ENCODE data around the gene PSME4. TPM values are rescaled to one million over a fixed set of nuclear protein-coding genes. Genes with fewer than 3 reads are reported as not detected.

PSME4 gene
- total and polyA plus RNA-seq, 2 of the 13 experiments (the other 11 are each of a cell fraction or from before 2014, with no cell fraction given): 52.1 to 77.8 TPM

- DNase-seq (ENCODE audit: low spot score) (no peak), ATAC-seq (no peak), FAIRE-seq (no peak)
- in situ Hi-C loops (cut with HindIII; ENCODE audit: extremely low pct_ligation_motif_present, low pct_unique_long_range_greater_than_20kb) (no loop called here), intact Hi-C loops (cut with micrococcal nuclease; ENCODE audit: unreplicated experiment) (no loop called here)
- Histone ChIP-seq H3K4me1 (ENCODE audit: insufficient read depth, low read length) (no peaks in the 10 kb centered on the region), H3K9ac (ENCODE audit: insufficient read depth, low read depth, low read length) (no peak overlapping the region), H3K27me3 (ENCODE audit: control insufficient read depth in 1 of 2, insufficient read depth in 2 of 2, low read length in 2 of 2) (no peaks in the 10 kb centered on the region), H3K4me3 (replicated peaks in 1 of 3; ENCODE audit: insufficient read depth in 1 of 3, low read depth in 2 of 3, low read length in 3 of 3) (no peak overlapping the region), H3K4me2 (ENCODE audit: low read depth, low read length) (no peak overlapping the region), H3K27ac (ENCODE audit: extremely low read length, insufficient read depth, low read length) (no peak overlapping the region), H2AFZ (ENCODE audit: low read length) (no peak overlapping the region), H4K20me1 (ENCODE audit: insufficient read depth, low read length) (no peaks in the 10 kb centered on the region), H3K79me2 (ENCODE audit: insufficient read depth, low read length) (no peaks in the 10 kb centered on the region), H3K36me3 (replicated peaks in 1 of 2; ENCODE audit: control insufficient read depth in 1 of 2, insufficient read depth in 2 of 2, low read length in 2 of 2) (peaks cover 22 to 44% of the 10 kb centered on the region in 2 experiments), H3K9me3 (ENCODE audit: low read length) (no peaks in the 10 kb centered on the region)
- WGBS (ENCODE audit: low lambda C conversion rate): 97% methylated on average over 5 of the region's 5 CpGs
- CTCF ChIA-PET (ENCODE audit: low intra/inter-chr PET ratio, low total read pairs): no interaction called here
- no peak for TF ChIP-seq ZNF777 (CRISPR knock-in tag; IDR thresholded peaks at IDR 0.05)
- TF ChIP-seq ZNF720 (CRISPR knock-in tag; IDR thresholded peaks at IDR 0.05): no peak
- TF ChIP-seq ZSCAN25 (CRISPR knock-in tag; IDR thresholded peaks at IDR 0.05): no peak
- no peak for TF ChIP-seq ZNF773 (CRISPR knock-in tag; IDR thresholded peaks at IDR 0.05; ENCODE audit: borderline replicate concordance)
- no peak for TF ChIP-seq BCL3 (CRISPR knock-in tag; IDR thresholded peaks at IDR 0.05)
- TF ChIP-seq ZNF256 (CRISPR knock-in tag; conservative IDR thresholded peaks at IDR 0.05): no peak
- no peak for TF ChIP-seq THAP8 (CRISPR knock-in tag; IDR thresholded peaks at IDR 0.05; ENCODE audit: borderline replicate concordance)
- no peak for TF ChIP-seq CENPT (CRISPR knock-in tag; IDR thresholded peaks at IDR 0.05; ENCODE audit: low read depth)
- no peak for TF ChIP-seq ZNF709 (CRISPR knock-in tag; IDR thresholded peaks at IDR 0.05)
- TF ChIP-seq ZFP36 (IDR thresholded peaks at IDR 0.05; ENCODE audit: borderline replicate concordance, low read depth, low read length, partially characterized antibody): no peak
- TF ChIP-seq TCF12 (IDR thresholded peaks at IDR 0.05): no peak
- no peak for TF ChIP-seq TCF12 (CRISPR knock-in tag; IDR thresholded peaks at IDR 0.05)
- TF ChIP-seq JUND (CRISPR knock-in tag; IDR thresholded peaks at IDR 0.05): no peak
- TF ChIP-seq ELF3 (CRISPR knock-in tag; IDR thresholded peaks at IDR 0.05): no peak
- no peak for TF ChIP-seq TARDBP (CRISPR knock-in tag; IDR thresholded peaks at IDR 0.05)
- TF ChIP-seq, protein P1, sequence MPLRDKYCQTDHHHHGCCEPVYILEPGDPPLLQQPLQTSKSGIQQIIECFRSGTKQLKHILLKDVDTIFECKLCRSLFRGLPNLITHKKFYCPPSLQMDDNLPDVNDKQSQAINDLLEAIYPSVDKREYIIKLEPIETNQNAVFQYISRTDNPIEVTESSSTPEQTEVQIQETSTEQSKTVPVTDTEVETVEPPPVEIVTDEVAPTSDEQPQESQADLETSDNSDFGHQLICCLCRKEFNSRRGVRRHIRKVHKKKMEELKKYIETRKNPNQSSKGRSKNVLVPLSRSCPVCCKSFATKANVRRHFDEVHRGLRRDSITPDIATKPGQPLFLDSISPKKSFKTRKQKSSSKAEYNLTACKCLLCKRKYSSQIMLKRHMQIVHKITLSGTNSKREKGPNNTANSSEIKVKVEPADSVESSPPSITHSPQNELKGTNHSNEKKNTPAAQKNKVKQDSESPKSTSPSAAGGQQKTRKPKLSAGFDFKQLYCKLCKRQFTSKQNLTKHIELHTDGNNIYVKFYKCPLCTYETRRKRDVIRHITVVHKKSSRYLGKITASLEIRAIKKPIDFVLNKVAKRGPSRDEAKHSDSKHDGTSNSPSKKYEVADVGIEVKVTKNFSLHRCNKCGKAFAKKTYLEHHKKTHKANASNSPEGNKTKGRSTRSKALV (CRISPR knock-in tag; IDR thresholded peaks at IDR 0.05): no peak
- TF ChIP-seq THAP7 (CRISPR knock-in tag; IDR thresholded peaks at IDR 0.05): no peak
- no TSS peak for BruUV-seq (replicated peaks)
- POLR2A ChIA-PET: interaction anchor here (0.6 kb wide), 1 partner anchor 875 kb away, joined by 3 read pairs; no protein-coding TSS in a partner anchor
These were observed 103.6 kb downstream of the PSME4 start for GRCh38 chr2:53867169-53867568.

Data from HepG2 (cell line).